Panc1 (cell line): Measurements from ENCODE around the gene TANK. TPM values are rescaled to one million over a fixed set of nuclear protein-coding genes. Genes with fewer than 3 reads are reported as not detected.

Experiments used
- ATAC-seq: fragments of 200-7000 bp; cut with Tn5 transposase; 2 replicates; pipeline ENCODE4 v1.9.1; 2020; ENCODE audit warnings: mild to moderate bottlenecking, moderate library complexity
- BruUV-seq: library from RNA; stranded (reverse); fragments of 400-500 nt; replicated peaks from 2 replicates; lab custom pipeline; 2021; lab: Mats Ljungman, UMichigan
- CTCF ChIA-PET: fragments of 300-600 bp; sonication (Branson Sonifier 250); formaldehyde crosslinking; loops from one replicate; lab custom pipeline; 2022; ENCODE audit warnings: antibody characterized with exemption; lab: Charles Lee
- POLR2A ChIA-PET: fragments of 300-600 bp; sonication (Branson Sonifier 250); formaldehyde crosslinking; loops from one replicate; lab custom pipeline; 2022; ENCODE audit warnings: antibody characterized with exemption; lab: Charles Lee
- DNase-seq: peaks from one replicate; pipeline ENCODE4 v3.0.0-alpha.2; 2010; ENCODE audit warnings: low read depth, low spot score
- H3K27ac ChIP-seq: 2 replicates; pipeline ENCODE4 v1.5.1; 2011; ENCODE audit warnings: mild to moderate bottlenecking, low read length, inconsistent platforms
- H3K27me3 ChIP-seq: fragments of 200-500 bp; sonication (Bioruptor generic); 2 replicates; pipeline ENCODE4 v1.6.0; 2014; ENCODE audit warnings: low read length, inconsistent platforms; ENCODE audit not compliant: control insufficient read depth, insufficient read depth
- H3K36me3 ChIP-seq: fragments of 200-500 bp; sonication (Bioruptor generic); 2 replicates; pipeline ENCODE4 v1.5.1; 2014; ENCODE audit warnings: inconsistent platforms, mild to moderate bottlenecking, low read length, moderate library complexity; ENCODE audit not compliant: control insufficient read depth, insufficient read depth
- H3K4me1 ChIP-seq: 2 replicates; pipeline ENCODE4 v1.5.1; 2011; ENCODE audit warnings: inconsistent platforms, mild to moderate bottlenecking, low read length, moderate library complexity; ENCODE audit not compliant: control insufficient read depth, insufficient read depth
- H3K4me3 ChIP-seq, 2 experiments: 2 replicates each; pipeline ENCODE4 v1.5.1; 2011 to 2012; ENCODE audit warnings: low read depth in 2 of 2, low read length in 2 of 2, mild to moderate bottlenecking in 2 of 2, inconsistent platforms in 1 of 2, moderate library complexity in 1 of 2
- H3K9me3 ChIP-seq: fragments of 200-500 bp; sonication (Bioruptor generic); 2 replicates; pipeline ENCODE4 v1.5.1; 2014; ENCODE audit warnings: low read depth, mild to moderate bottlenecking, inconsistent platforms, low read length, moderate library complexity; ENCODE audit not compliant: control insufficient read depth, insufficient read depth
- CTCF ChIP-seq: fragments of 450-650 bp; IDR thresholded peaks from 2 replicates; pipeline ENCODE4 v1.5.1; 2017; ENCODE audit warnings: mild to moderate bottlenecking
- POLR2AphosphoS5 ChIP-seq: IDR thresholded peaks from 2 replicates; pipeline ENCODE4 v1.6.1; 2012; ENCODE audit warnings: mild to moderate bottlenecking, low read depth, low read length, moderate library complexity
- REST ChIP-seq, 2 experiments: IDR thresholded peaks; 2 replicates each; pipeline ENCODE4 v1.6.1; 2011 to 2012; ENCODE audit warnings: low read depth in 2 of 2, control low read depth in 1 of 2, low read length in 1 of 2, mild to moderate bottlenecking in 1 of 2, moderate library complexity in 1 of 2; ENCODE audit not compliant: insufficient read depth in 1 of 2
- SIN3A ChIP-seq: IDR thresholded peaks from 2 replicates; pipeline ENCODE4 v1.6.1; 2012; ENCODE audit warnings: low read depth, mild to moderate bottlenecking, low read length, moderate library complexity, borderline replicate concordance; ENCODE audit not compliant: insufficient read depth
- TCF7L2 ChIP-seq: IDR thresholded peaks from 2 replicates; pipeline ENCODE4 v1.6.1; 2011; ENCODE audit warnings: mild to moderate bottlenecking, low read depth, low read length, inconsistent platforms
- in situ Hi-C: cut with HindIII; loops from 2 replicates; pipeline ENCODE4 v1.10.0; 2016; ENCODE audit warnings: low sequenced_read_pairs, low pct_unique_long_range_greater_than_20kb
- intact Hi-C: fragments of 100-400 bp; cut with micrococcal nuclease; formaldehyde crosslinking; loops from one replicate; pipeline ENCODE4 v1.10.0; 2022; ENCODE audit not compliant: unreplicated experiment
- total RNA-seq: library from RNA; stranded (reverse); gene quantifications from one replicate; pipeline ENCODE4 v1.2.1, GENCODE V29; 2021; ENCODE audit not compliant: unreplicated experiment

The TANK gene
- total RNA-seq, 1 experiment from 2014 or later = 36.0 TPM

- ChIA-PET CTCF (no interaction called here), POLR2A (interaction anchor here (0.5 kb wide), 1 partner anchor 19 kb away, joined by 5 read pairs; no protein-coding TSS in a partner anchor)
- in situ Hi-C loops (no loop called here), intact Hi-C loops (no loop called here)
- Histone ChIP-seq H3K9me3 (no peaks in the 10 kb centered on the region), H3K27ac (peak overlapping the region; percentile 29; the same call in 1 of the 2 replicates), H3K4me1 (peaks cover 15% of the 10 kb centered on the region), H3K27me3 (no peaks in the 10 kb centered on the region), H3K4me3 (no peak overlapping the region), H3K36me3 (no peaks in the 10 kb centered on the region)
- ATAC-seq = no peak
- no peak for DNase-seq
- no TSS peak for BruUV-seq
- no peak for TF ChIP-seq POLR2AphosphoS5
- no peak for TF ChIP-seq SIN3A
- TF ChIP-seq CTCF = no peak
- TF ChIP-seq REST (IDR thresholded peaks at IDR 0.05; ENCODE audit: insufficient read depth in 1 of 2, low read depth in 2 of 2, low read length in 1 of 2) = no peak
- TF ChIP-seq TCF7L2 = no peak
Measured at GRCh38 chr2:161119483-161119882, 40.7 kb upstream of the TANK start.

GRCh38 chr2:161120775-161121174 lies 39.5 kb upstream of the TANK start:
- ChIA-PET POLR2A (no interaction called here), CTCF (no interaction called here)
- Histone ChIP-seq H3K36me3 (no peaks in the 10 kb centered on the region), H3K4me3 (no peak overlapping the region), H3K9me3 (no peaks in the 10 kb centered on the region), H3K4me1 (peaks cover 15% of the 10 kb centered on the region), H3K27ac (no peak overlapping the region; the same call in 1 of the 2 replicates), H3K27me3 (no peaks in the 10 kb centered on the region)
- in situ Hi-C loops = no loop called here
- intact Hi-C loops = no loop called here
- BruUV-seq = no TSS peak
- no peak for TF ChIP-seq REST (IDR thresholded peaks at IDR 0.05; ENCODE audit: insufficient read depth in 1 of 2, low read depth in 2 of 2, low read length in 1 of 2)
- TF ChIP-seq CTCF = no peak
- no peak for TF ChIP-seq TCF7L2
- TF ChIP-seq POLR2AphosphoS5 = no peak
- no peak for TF ChIP-seq SIN3A
- no peak for ATAC-seq
- no peak for DNase-seq
